PC-9 (cell line): ENCODE results near the gene KCNJ3.

Experiments used
- CTCF ChIP-seq: fragments of 200-600 bp; sonication (generic); conservative IDR thresholded peaks from 2 replicates; pipeline ENCODE4 v1.6.1; 2017; ENCODE audit warnings: mixed run types, antibody characterized with exemption, mild to moderate bottlenecking, moderate library complexity
- EZH2 ChIP-seq: fragments of 200-600 bp; sonication (generic); IDR thresholded peaks from 2 replicates; pipeline ENCODE4 v1.8.0; 2017; ENCODE audit warnings: antibody characterized with exemption, low read depth

- TF ChIP-seq EZH2 (no peak), CTCF (no peak)
These were observed 73.3 kb downstream of the KCNJ3 start for GRCh38 chr2:154771664-154772284.
